Small intestine (tissue), 7 donors: ENCODE measurements around the gene ADCK2. TPM values are rescaled to one million over a fixed set of nuclear protein-coding genes. Genes with fewer than 3 reads are reported as not detected.
"Not testable (repeated sequence)": the region's sequence is repeated elsewhere in the genome, so short reads cannot be mapped to it uniquely, and the experiment has no call there.

Experiments used
- DNase-seq, 2 donors: peaks; one replicate each; pipeline versions ENCODE4 v3.0.0 to v3.0.0-alpha.2; 2013
- FAIRE-seq: peaks from 2 replicates; lab custom pipeline; 2012; peaks lifted over from hg19 to GRCh38; lab: Jason Lieb, UNC
- H3K27ac ChIP-seq, 3 donors: one replicate each; pipeline ENCODE4 v1.5.1; 2013; ENCODE audit warnings: low read length in 2 of 3, mild to moderate bottlenecking in 2 of 3, control low read depth in 1 of 3, inconsistent platforms in 1 of 3, low read depth in 1 of 3, moderate library complexity in 1 of 3
- H3K27me3 ChIP-seq, 3 donors: one replicate each; pipeline ENCODE4 v1.6.1; 2013; ENCODE audit warnings: low read length in 3 of 3, inconsistent platforms in 1 of 3; ENCODE audit not compliant: control insufficient read depth in 3 of 3, insufficient read depth in 3 of 3
- H3K36me3 ChIP-seq, 3 donors: one replicate each; pipeline ENCODE4 v1.6.1; 2013; ENCODE audit warnings: low read length in 3 of 3, inconsistent platforms in 1 of 3, low read depth in 1 of 3, mild to moderate bottlenecking in 1 of 3, moderate library complexity in 1 of 3; ENCODE audit not compliant: control insufficient read depth in 3 of 3, insufficient read depth in 2 of 3
- H3K4me1 ChIP-seq, 3 donors: one replicate each; pipeline ENCODE4 v1.6.1; 2013; ENCODE audit warnings: low read length in 2 of 3, inconsistent platforms in 1 of 3, low read depth in 1 of 3, mild to moderate bottlenecking in 1 of 3, moderate library complexity in 1 of 3; ENCODE audit not compliant: control insufficient read depth in 3 of 3, insufficient read depth in 2 of 3
- H3K4me3 ChIP-seq, 3 donors: one replicate each; pipeline ENCODE4 v1.5.1; 2013; ENCODE audit warnings: low read length in 3 of 3, control low read depth in 1 of 3, inconsistent platforms in 1 of 3, low read depth in 1 of 3, mild to moderate bottlenecking in 1 of 3, moderate library complexity in 1 of 3
- H3K9me3 ChIP-seq, 2 donors: one replicate each; pipeline ENCODE4 v1.6.1; 2013; ENCODE audit warnings: low read depth in 1 of 2, low read length in 1 of 2; ENCODE audit not compliant: control insufficient read depth in 2 of 2, insufficient read depth in 1 of 2
- WGBS, 3 donors: extraction: QIAGEN DNeasy Blood & Tissue Kit; methylation state at CpG; one replicate each; pipeline ENCODE4 v1.1.7; 2013; 5-methylcytosine and 5-hydroxymethylcytosine counted together
- polyA plus RNA-seq, 4 donors: library from polyadenylated mRNA; stranded (reverse) in 3 of 4; unstranded in 1 of 4; fragments of 200-250 nt in 3 of 4; fragments of 120-200 nt in 1 of 4; gene quantifications; one replicate each; pipeline versions ENCODE4 v1.2.1 to v1.2.3, GENCODE V29; 2013
- donor health status: healthy with polysubstance abuse.
- donor health status: control.
- donor health status: control.
- donor health status: Bipolar disorder and iron deficiency.
- donor health status: healthy.

The ADCK2 gene
- polyA plus RNA-seq, 4 donors: 7.6 to 20.1 (median 12.2) TPM

- DNase-seq (no peak), FAIRE-seq (no peak)
- Histone ChIP-seq H3K4me1 (no peaks in the 10 kb centered on the region), H3K9me3 (no peaks in the 10 kb centered on the region), H3K27me3 (no peaks in the 10 kb centered on the region), H3K36me3 (peaks cover 0 to 23% (median 7%) of the 10 kb centered on the region in 3 donors), H3K4me3 (no peak overlapping the region), H3K27ac (no peak overlapping the region)
- 75 to 91% (median 87%) methylated on average over 2 of the region's 2 CpGs for WGBS, 3 donors
Observed at GRCh38 chr7:140734096-140734495, 61.4 kb downstream of the ADCK2 start.

GRCh38 chr7:140734729-140735128, 62.0 kb downstream of the ADCK2 start:
- Histone ChIP-seq H3K27ac (no peak overlapping the region), H3K36me3 (peaks cover 0 to 21% (median 9%) of the 10 kb centered on the region in 3 donors), H3K27me3 (no peaks in the 10 kb centered on the region), H3K9me3 (no peaks in the 10 kb centered on the region), H3K4me3 (no peak overlapping the region), H3K4me1 (no peaks in the 10 kb centered on the region)
- FAIRE-seq (no peak), DNase-seq (no peak)
- WGBS, 3 donors: 97 to 100% (median 100%) methylated on average over 2 of the region's 2 CpGs

DNA sequence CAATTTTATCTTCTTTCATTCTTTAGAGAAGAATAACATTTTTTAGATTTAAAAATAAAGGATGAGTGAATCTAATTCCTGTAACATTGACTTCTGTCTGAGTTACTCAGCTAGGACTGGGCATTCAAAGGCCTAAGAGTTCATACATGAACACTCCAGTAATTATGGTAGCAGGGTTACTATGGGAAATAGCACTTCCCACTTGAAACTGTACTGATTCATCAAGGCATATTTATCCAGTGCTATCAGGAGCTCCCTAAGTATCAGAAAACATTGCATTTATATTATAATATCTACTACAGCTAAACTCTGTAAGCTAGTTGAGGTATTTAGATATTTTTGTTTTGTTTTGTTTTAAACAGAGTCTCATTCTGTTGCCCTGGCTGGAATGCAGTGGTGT, 65.5 kb downstream of the ADCK2 start:
- FAIRE-seq (no peak), DNase-seq (no peak)
- Histone ChIP-seq H3K27me3 (no peaks in the 10 kb centered on the region), H3K9me3 (no peaks in the 10 kb centered on the region), H3K4me3 (no peak overlapping the region), H3K4me1 (no peaks in the 10 kb centered on the region), H3K36me3 (peaks cover 0 to 17% (median 10%) of the 10 kb centered on the region in 3 donors), H3K27ac (no peak overlapping the region)

DNA sequence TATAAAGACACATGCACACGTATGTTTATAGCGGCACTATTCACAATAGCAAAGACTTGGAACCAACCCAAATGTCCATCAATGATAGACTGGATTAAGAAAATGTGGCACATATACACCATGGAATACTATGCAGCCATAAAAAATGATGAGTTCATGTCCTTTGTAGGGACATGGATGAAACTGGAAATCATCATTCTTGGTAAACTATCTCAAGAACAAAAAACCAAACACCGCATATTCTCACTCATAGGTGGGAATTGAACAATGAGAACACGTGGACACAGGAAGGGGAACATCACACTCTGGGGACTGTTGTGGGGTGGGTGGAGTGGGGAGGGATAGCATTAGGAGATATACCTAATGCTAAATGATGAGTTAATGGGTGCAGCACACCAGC, 70.5 kb downstream of the ADCK2 start:
- FAIRE-seq, H3K36me3 ChIP-seq, H3K4me3 ChIP-seq, H3K27me3 ChIP-seq, H3K9me3 ChIP-seq, DNase-seq, H3K4me1 ChIP-seq, H3K27ac ChIP-seq: not testable (repeated sequence)
- WGBS, 3 donors: 86 to 95% (median 95%) methylated on average over 2 of the region's 4 CpGs

GRCh38 chr7:140744005-140744404, 71.3 kb downstream of the ADCK2 start:
- FAIRE-seq (no peak), DNase-seq (peak; percentile 63 to 76)
- Histone ChIP-seq H3K4me1 (no peaks in the 10 kb centered on the region), H3K27me3 (no peaks in the 10 kb centered on the region), H3K4me3 (no peak overlapping the region), H3K27ac (peak overlapping the region in 1 of 3 donors; percentile 70), H3K36me3 (peaks cover 2 to 4% (median 4%) of the 10 kb centered on the region in 3 donors), H3K9me3 (no peaks in the 10 kb centered on the region)
- WGBS, 3 donors: 74 to 84% (median 75%) methylated on average over 2 of the region's 2 CpGs

Other genes with a start within 250 kb of the ADCK2 start
- gene MKRN1, start 193.4 kb upstream of the ADCK2 start, polyA plus RNA-seq: 10 to 100 TPM; 57.7 to 90.4 (median 70.1) TPM
- 1 to 10 TPM in 3 of 4 donors, not detected in 1; 3.0 to 7.0 (median 5.7) TPM for gene DENND2A, start 32.1 kb upstream of the ADCK2 start, polyA plus RNA-seq
- 100 to 1,000 TPM; 171 to 779 (median 479) TPM for gene NDUFB2, start 23.8 kb downstream of the ADCK2 start, polyA plus RNA-seq